B cell (primary cell): ENCODE measurements around the gene ANGPTL2. TPM values are rescaled to one million over a fixed set of nuclear protein-coding genes. Genes with fewer than 3 reads are reported as not detected.

Source experiments
- ATAC-seq: fragments of 200-7000 bp; cut with Tn5 transposase; one replicate; pipeline ENCODE4 v1.10.0; 2021; ENCODE audit warnings: low read depth, mild to moderate bottlenecking, moderate number of reproducible peaks, moderate library complexity
- CTCF ChIA-PET: fragments of 350-600 bp; sonication (Branson Sonifier 250); formaldehyde crosslinking; loops from one replicate; lab custom pipeline; 2021; ENCODE audit warnings: antibody characterized with exemption, inconsistent platforms; lab: Charles Lee
- POLR2A ChIA-PET: fragments of 350-600 bp; sonication (Branson Sonifier 250); formaldehyde crosslinking; loops from one replicate; lab custom pipeline; 2021; ENCODE audit warnings: antibody characterized with exemption; lab: Charles Lee
- DNase-seq: peaks from one replicate; pipeline ENCODE4 v3.0.0; 2013
- H2AFZ ChIP-seq: 2 replicates; pipeline ENCODE4 v1.6.1; 2012; ENCODE audit warnings: mild to moderate bottlenecking, low read depth, low read length; ENCODE audit not compliant: insufficient read depth, poor library complexity, severe bottlenecking
- H3K27ac ChIP-seq, 2 donors: 1 replicate in 1 of 2; 2 replicates in 1 of 2; pipeline ENCODE4 v1.5.1; 2012 to 2013; ENCODE audit warnings: low read length in 2 of 2, mild to moderate bottlenecking in 2 of 2, moderate library complexity in 1 of 2
- H3K27me3 ChIP-seq, 4 experiments: fragments of 200-600 bp in 1 of 4; sonication (generic) in 1 of 4; replicated peaks in 1 of 4; 1 replicate in 2 of 4; 2 replicates in 2 of 4; pipeline versions ENCODE4 v1.6.1 to v1.7.0; 2013 to 2016; ENCODE audit warnings: low read length in 3 of 4, mild to moderate bottlenecking in 2 of 4, mixed read lengths in 1 of 4, moderate library complexity in 1 of 4; ENCODE audit not compliant: insufficient read depth in 4 of 4, control insufficient read depth in 3 of 4; ENCODE audit errors: control extremely low read depth in 1 of 4
- H3K36me3 ChIP-seq, 2 experiments: replicated peaks in 1 of 2; 1 replicate in 1 of 2; 2 replicates in 1 of 2; pipeline versions ENCODE4 v1.6.1 to v1.7.1; 2013; ENCODE audit warnings: low read length in 1 of 2; ENCODE audit not compliant: insufficient read depth in 2 of 2, control insufficient read depth in 1 of 2; ENCODE audit errors: control extremely low read depth in 1 of 2, extremely low read depth in 1 of 2
- H3K4me1 ChIP-seq, 2 donors: fragments of 200-600 bp in 1 of 2; sonication (generic) in 1 of 2; 1 replicate in 1 of 2; 2 replicates in 1 of 2; pipeline versions ENCODE4 v1.5.1 to v1.6.1; 2013 to 2017; ENCODE audit warnings: low read length in 2 of 2; ENCODE audit not compliant: control insufficient read depth in 2 of 2, insufficient read depth in 2 of 2
- H3K4me2 ChIP-seq: replicated peaks from 2 replicates; pipeline ENCODE3; 2012; ENCODE audit warnings: mild to moderate bottlenecking, low read depth, low read length; ENCODE audit not compliant: poor library complexity, severe bottlenecking
- H3K4me3 ChIP-seq, 5 experiments: fragments of 200-600 bp in 1 of 5; sonication (generic) in 1 of 5; 1 replicate in 3 of 5; 2 replicates in 2 of 5; pipeline versions ENCODE4 v1.5.1 to v1.7.0; 2011 to 2016; ENCODE audit warnings: low read length in 4 of 5, mild to moderate bottlenecking in 4 of 5, low read depth in 2 of 5, control low read depth in 1 of 5, moderate library complexity in 1 of 5; ENCODE audit not compliant: insufficient read depth in 1 of 5; ENCODE audit errors: control extremely low read depth in 1 of 5, extremely low read depth in 1 of 5
- H3K79me2 ChIP-seq: fragments of 200-600 bp; sonication (generic); one replicate; pipeline ENCODE4 v1.6.0; 2016; ENCODE audit warnings: low read length; ENCODE audit not compliant: control insufficient read depth, insufficient read depth
- H3K9ac ChIP-seq: fragments of 200-600 bp; sonication (generic); 2 replicates; pipeline ENCODE4 v1.6.1; 2017; ENCODE audit warnings: mild to moderate bottlenecking, low read length, moderate library complexity
- H3K9me3 ChIP-seq, 3 donors: one replicate each; pipeline versions ENCODE4 v1.6.1 to v1.7.1; 2013; ENCODE audit warnings: low read length in 2 of 3; ENCODE audit not compliant: control insufficient read depth in 2 of 3, insufficient read depth in 1 of 3; ENCODE audit errors: control extremely low read depth in 1 of 3
- H4K20me1 ChIP-seq: 2 replicates; pipeline ENCODE4 v1.6.0; 2012; ENCODE audit warnings: mild to moderate bottlenecking, low read length; ENCODE audit not compliant: insufficient read depth, control insufficient read depth, poor library complexity, severe bottlenecking
- H3K27ac Mint-ChIP-seq: one replicate; pipeline ENCODE4 v1.8.0; 2021; ENCODE audit warnings: mixed read lengths
- H3K27me3 Mint-ChIP-seq: one replicate; pipeline ENCODE4 v1.8.0; 2021; ENCODE audit warnings: mixed read lengths
- H3K4me1 Mint-ChIP-seq: one replicate; pipeline ENCODE4 v1.8.0; 2021; ENCODE audit warnings: mixed read lengths
- H3K4me3 Mint-ChIP-seq: one replicate; pipeline ENCODE4 v1.8.0; 2021; ENCODE audit warnings: mixed read lengths
- H3K9me3 Mint-ChIP-seq: one replicate; pipeline ENCODE4 v1.8.0; 2022; ENCODE audit warnings: mixed read lengths; ENCODE audit not compliant: insufficient read depth
- CTCF ChIP-seq: fragments of 200-600 bp; IDR thresholded peaks from one replicate; pipeline ENCODE4 v1.8.0; 2022; ENCODE audit warnings: antibody characterized with exemption, mild to moderate bottlenecking
- EZH2 ChIP-seq: IDR thresholded peaks from 2 replicates; pipeline ENCODE4 v1.6.1; 2012; ENCODE audit warnings: borderline replicate concordance, low read depth, mild to moderate bottlenecking, moderate library complexity, low read length; ENCODE audit not compliant: insufficient read depth, poor library complexity, severe bottlenecking
- WGBS: methylation state at CpG from one replicate; pipeline ENCODE4 v1.1.5; 2013; ENCODE audit warnings: missing lambda C conversion rate; ENCODE audit not compliant: insufficient coverage; 5-methylcytosine and 5-hydroxymethylcytosine counted together
- intact Hi-C: fragments of 100-400 bp; cut with micrococcal nuclease; formaldehyde crosslinking; loops from one replicate; pipeline ENCODE4 v1.10.0; 2022
- polyA plus RNA-seq: library from polyadenylated mRNA; depleted of rRNA; stranded (reverse); fragments of >200 nt; gene quantifications from 2 replicates; pipeline ENCODE4 v1.2.3, GENCODE V29; 2012
- total RNA-seq, 2 donors: library from RNA; stranded (reverse); fragments of 120-200 nt in 1 of 2; gene quantifications; 1 replicate in 1 of 2; 2 replicates in 1 of 2; pipeline versions ENCODE4 v1.2.3 to v1.2.4, GENCODE V29; 2013 to 2022

The ANGPTL2 gene
- total and polyA plus RNA-seq, 2 donors (not counting 1 experiment from before 2014, with no cell fraction given): not detected

- Mint-ChIP-seq H3K4me1 (no peaks in the 10 kb centered on the region), H3K27ac (no peak overlapping the region), H3K9me3 (no peaks in the 10 kb centered on the region), H3K27me3 (no peaks in the 10 kb centered on the region), H3K4me3 (no peak overlapping the region)
- Histone ChIP-seq H3K9ac (no peak overlapping the region), H3K27me3 (no peaks in the 10 kb centered on the region), H4K20me1 (no peaks in the 10 kb centered on the region), H2AFZ (no peak overlapping the region), H3K4me2 (no peak overlapping the region), H3K36me3 (no peaks in the 10 kb centered on the region), H3K27ac (no peak overlapping the region), H3K4me1 (no peaks in the 10 kb centered on the region), H3K4me3 (no peak overlapping the region), H3K9me3 (no peaks in the 10 kb centered on the region), H3K79me2 (no peaks in the 10 kb centered on the region)
- intact Hi-C loops: no loop called here
- no peak for TF ChIP-seq EZH2
- TF ChIP-seq CTCF: no peak
- CTCF ChIA-PET: interaction anchor here (1.7 kb wide), 1 partner anchor 66 kb away, joined by 3 read pairs; no protein-coding TSS in a partner anchor
- POLR2A ChIA-PET: no interaction called here
- DNase-seq: no peak
- 84% methylated on average over 5 of the region's 6 CpGs for WGBS
- ATAC-seq: no peak
Observed at GRCh38 chr9:127131871-127132270, 9.4 kb upstream of the ANGPTL2 start.

GRCh38 chr9:127130661-127131538, 8.5 kb upstream of the ANGPTL2 start:
- CTCF ChIA-PET: interaction anchor here (1.7 kb wide), 1 partner anchor 67 kb away, joined by 3 read pairs; no protein-coding TSS in a partner anchor
- 100% methylated on average over 5 of the region's 10 CpGs for WGBS
- DNase-seq: no peak
- intact Hi-C loops: no loop called here
- Histone ChIP-seq H3K27me3 (no peaks in the 10 kb centered on the region), H4K20me1 (no peaks in the 10 kb centered on the region), H3K4me3 (no peak overlapping the region), H3K4me2 (no peak overlapping the region), H3K9ac (no peak overlapping the region), H3K79me2 (no peaks in the 10 kb centered on the region), H3K4me1 (no peaks in the 10 kb centered on the region), H2AFZ (no peak overlapping the region), H3K27ac (no peak overlapping the region), H3K36me3 (no peaks in the 10 kb centered on the region), H3K9me3 (no peaks in the 10 kb centered on the region)
- H3K27me3 Mint-ChIP-seq: no peaks in the 10 kb centered on the region
- H3K27ac Mint-ChIP-seq: no peak overlapping the region
- no peaks in the 10 kb centered on the region for H3K4me1 Mint-ChIP-seq
- H3K4me3 Mint-ChIP-seq: no peak overlapping the region
- H3K9me3 Mint-ChIP-seq: no peaks in the 10 kb centered on the region
- POLR2A ChIA-PET: no interaction called here
- no peak for TF ChIP-seq EZH2
- TF ChIP-seq CTCF: no peak
- ATAC-seq: no peak
